Natural killer cell (primary cell): ENCODE results near the gene TGFBI. TPM values are rescaled to one million over a fixed set of nuclear protein-coding genes. Genes with fewer than 3 reads are reported as not detected.

Source experiments
- ATAC-seq, 3 donors: fragments of 150-1000 bp in 2 of 3; fragments of 200-7000 bp in 1 of 3; cut with Tn5 transposase; 1 replicate in 1 of 3; 2 replicates in 2 of 3; pipeline ENCODE4 v1.10.0; 2021; ENCODE audit warnings: mild to moderate bottlenecking in 2 of 3, moderate library complexity in 2 of 3
- DNase-seq, 2 donors: peaks; one replicate each; pipeline versions ENCODE4 v3.0.0 to v3.0.0-alpha.2; 2013 to 2021; ENCODE audit warnings: mixed read lengths in 1 of 2
- H3K27ac ChIP-seq: one replicate; pipeline ENCODE4 v1.5.1; 2013; ENCODE audit warnings: mild to moderate bottlenecking, low read length
- H3K27me3 ChIP-seq: one replicate; pipeline ENCODE4 v1.6.1; 2013; ENCODE audit warnings: low read length; ENCODE audit not compliant: control insufficient read depth, insufficient read depth
- H3K36me3 ChIP-seq: one replicate; pipeline ENCODE4 v1.6.1; 2013; ENCODE audit warnings: low read length; ENCODE audit not compliant: control insufficient read depth, insufficient read depth
- H3K4me1 ChIP-seq: one replicate; pipeline ENCODE4 v1.6.1; 2013; ENCODE audit warnings: low read length; ENCODE audit not compliant: control insufficient read depth, insufficient read depth
- H3K4me3 ChIP-seq: one replicate; pipeline ENCODE4 v1.5.1; 2013; ENCODE audit warnings: low read length
- H3K9me3 ChIP-seq: one replicate; pipeline ENCODE4 v1.6.1; 2013; ENCODE audit warnings: low read length; ENCODE audit not compliant: control insufficient read depth, insufficient read depth
- H3K27ac Mint-ChIP-seq, 2 donors: one replicate each; pipeline ENCODE4 v1.8.0; 2022; ENCODE audit warnings: mild to moderate bottlenecking in 2 of 2, mixed read lengths in 2 of 2, moderate library complexity in 1 of 2
- H3K27me3 Mint-ChIP-seq, 2 donors: one replicate each; pipeline ENCODE4 v1.8.0; 2022; ENCODE audit warnings: low read depth in 2 of 2, mixed read lengths in 2 of 2
- H3K36me3 Mint-ChIP-seq: one replicate; pipeline ENCODE4 v1.8.0; 2022; ENCODE audit warnings: mixed read lengths
- H3K4me1 Mint-ChIP-seq, 2 donors: one replicate each; pipeline ENCODE4 v1.8.0; 2022; ENCODE audit warnings: mixed read lengths in 2 of 2
- H3K4me3 Mint-ChIP-seq: one replicate; pipeline ENCODE4 v1.8.0; 2022; ENCODE audit warnings: mild to moderate bottlenecking, moderate library complexity, mixed read lengths
- H3K9me3 Mint-ChIP-seq, 2 donors: one replicate each; pipeline ENCODE4 v1.8.0; 2022; ENCODE audit warnings: mixed read lengths in 2 of 2
- WGBS: methylation state at CpG from one replicate; pipeline ENCODE4 v1.1.7; 2013; ENCODE audit warnings: missing lambda C conversion rate; ENCODE audit not compliant: insufficient coverage; 5-methylcytosine and 5-hydroxymethylcytosine counted together
- intact Hi-C: fragments of 100-400 bp; cut with micrococcal nuclease; formaldehyde crosslinking; loops from one replicate; pipeline ENCODE4 v1.14.2; 2022
- total RNA-seq, 4 donors: library from RNA; stranded (reverse); fragments of 120-200 nt in 1 of 4; gene quantifications; one replicate each; pipeline versions ENCODE4 v1.2.3 to v1.2.4, GENCODE V29; 2013 to 2022
- TF ChIP-seq, protein P1 (sequence below): fragments of 200-600 bp; IDR thresholded peaks from one replicate; pipeline ENCODE4 v1.8.0; 2022; ENCODE audit warnings: antibody characterized with exemption

Gene TGFBI
- total RNA-seq, 3 donors from 2014 or later (not counting 1 experiment from before 2014, with no cell fraction given) = 6.7 to 19.6 (median 18.5) TPM

DNA sequence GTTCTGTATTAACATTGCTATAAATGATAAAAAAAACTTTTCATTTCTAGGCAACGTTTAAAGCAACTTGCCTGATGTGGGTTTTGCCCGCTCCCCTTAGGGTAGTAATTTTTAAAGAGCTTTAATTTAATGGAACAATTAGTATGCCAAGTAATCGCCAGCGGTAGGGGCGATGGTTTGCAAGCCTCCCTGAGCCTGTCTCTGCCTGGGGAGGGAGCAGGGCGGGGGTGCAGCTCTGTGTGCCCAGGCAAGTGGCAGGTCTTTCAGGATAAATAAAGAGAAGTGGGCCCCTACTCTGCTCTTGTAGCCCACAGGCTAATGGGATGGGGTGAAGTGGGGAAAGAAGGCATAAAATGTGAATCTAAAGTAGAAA lies 13.8 kb upstream of the TGFBI start:
- Mint-ChIP-seq H3K4me1 (peaks cover 5 to 6% of the 10 kb centered on the region in 2 donors), H3K9me3 (no peaks in the 10 kb centered on the region), H3K27ac (no peak overlapping the region), H3K36me3 (peaks cover 5% of the 10 kb centered on the region), H3K4me3 (no peak overlapping the region), H3K27me3 (peaks cover 23 to 57% of the 10 kb centered on the region in 2 donors)
- H3K27ac ChIP-seq = no peak overlapping the region
- TF ChIP-seq, protein P1, sequence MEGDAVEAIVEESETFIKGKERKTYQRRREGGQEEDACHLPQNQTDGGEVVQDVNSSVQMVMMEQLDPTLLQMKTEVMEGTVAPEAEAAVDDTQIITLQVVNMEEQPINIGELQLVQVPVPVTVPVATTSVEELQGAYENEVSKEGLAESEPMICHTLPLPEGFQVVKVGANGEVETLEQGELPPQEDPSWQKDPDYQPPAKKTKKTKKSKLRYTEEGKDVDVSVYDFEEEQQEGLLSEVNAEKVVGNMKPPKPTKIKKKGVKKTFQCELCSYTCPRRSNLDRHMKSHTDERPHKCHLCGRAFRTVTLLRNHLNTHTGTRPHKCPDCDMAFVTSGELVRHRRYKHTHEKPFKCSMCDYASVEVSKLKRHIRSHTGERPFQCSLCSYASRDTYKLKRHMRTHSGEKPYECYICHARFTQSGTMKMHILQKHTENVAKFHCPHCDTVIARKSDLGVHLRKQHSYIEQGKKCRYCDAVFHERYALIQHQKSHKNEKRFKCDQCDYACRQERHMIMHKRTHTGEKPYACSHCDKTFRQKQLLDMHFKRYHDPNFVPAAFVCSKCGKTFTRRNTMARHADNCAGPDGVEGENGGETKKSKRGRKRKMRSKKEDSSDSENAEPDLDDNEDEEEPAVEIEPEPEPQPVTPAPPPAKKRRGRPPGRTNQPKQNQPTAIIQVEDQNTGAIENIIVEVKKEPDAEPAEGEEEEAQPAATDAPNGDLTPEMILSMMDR = no peak
- H3K9me3 ChIP-seq = no peaks in the 10 kb centered on the region
- H3K27me3 ChIP-seq = no peaks in the 10 kb centered on the region
- 92% methylated on average over 6 of the region's 6 CpGs for WGBS
- no peak overlapping the region for H3K4me3 ChIP-seq
- no peaks in the 10 kb centered on the region for H3K36me3 ChIP-seq
- intact Hi-C loops = no loop called here
- ATAC-seq = no peak
- H3K4me1 ChIP-seq = no peaks in the 10 kb centered on the region
- no peak for DNase-seq

DNA sequence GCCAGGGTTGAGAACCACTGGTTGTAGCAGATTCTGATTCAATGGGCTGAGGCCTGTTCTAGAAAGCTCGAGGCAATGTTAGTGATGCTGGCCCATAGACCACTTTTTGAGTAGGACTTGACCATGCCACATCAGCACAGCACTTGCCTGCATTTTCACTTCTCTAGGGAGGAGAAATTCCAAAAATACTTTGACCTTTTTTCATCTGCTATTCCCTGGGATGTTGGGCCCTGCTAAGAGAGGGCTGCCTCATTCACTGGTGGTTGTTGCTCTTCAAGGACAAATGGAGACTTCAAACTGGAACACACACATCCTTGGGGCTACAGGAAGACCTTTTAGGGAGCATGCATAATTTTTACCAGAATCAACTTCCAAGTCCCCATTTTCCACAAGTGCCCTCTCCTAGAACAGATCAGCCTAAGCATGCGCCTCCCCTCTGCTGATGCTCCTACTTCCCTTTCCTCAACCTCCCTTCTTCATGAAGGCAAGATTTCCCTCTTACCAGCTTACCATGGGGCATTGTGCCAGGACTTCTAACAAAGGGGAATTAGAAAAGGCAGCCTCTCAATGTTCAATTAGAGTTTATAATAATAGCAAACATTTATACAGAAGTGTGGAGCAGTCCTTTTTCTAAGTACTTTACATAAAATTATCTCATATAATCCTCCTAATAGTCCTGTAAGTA lies 12.7 kb upstream of the TGFBI start:
- intact Hi-C loops = no loop called here
- no peak for DNase-seq
- TF ChIP-seq, protein P1 = no peak
- ATAC-seq = no peak
- H3K36me3 ChIP-seq = no peaks in the 10 kb centered on the region
- H3K27ac Mint-ChIP-seq = no peak overlapping the region
- WGBS = 96% methylated on average over 2 of the region's 2 CpGs
- peaks cover 17 to 59% of the 10 kb centered on the region in 2 donors for H3K27me3 Mint-ChIP-seq
- no peak overlapping the region for H3K4me3 Mint-ChIP-seq
- no peak overlapping the region for H3K27ac ChIP-seq
- H3K36me3 Mint-ChIP-seq = peaks cover 5% of the 10 kb centered on the region
- H3K4me1 ChIP-seq = no peaks in the 10 kb centered on the region
- H3K9me3 Mint-ChIP-seq = no peaks in the 10 kb centered on the region
- no peaks in the 10 kb centered on the region for H3K9me3 ChIP-seq
- peaks cover 5 to 6% of the 10 kb centered on the region in 2 donors for H3K4me1 Mint-ChIP-seq
- no peak overlapping the region for H3K4me3 ChIP-seq
- no peaks in the 10 kb centered on the region for H3K27me3 ChIP-seq

DNA sequence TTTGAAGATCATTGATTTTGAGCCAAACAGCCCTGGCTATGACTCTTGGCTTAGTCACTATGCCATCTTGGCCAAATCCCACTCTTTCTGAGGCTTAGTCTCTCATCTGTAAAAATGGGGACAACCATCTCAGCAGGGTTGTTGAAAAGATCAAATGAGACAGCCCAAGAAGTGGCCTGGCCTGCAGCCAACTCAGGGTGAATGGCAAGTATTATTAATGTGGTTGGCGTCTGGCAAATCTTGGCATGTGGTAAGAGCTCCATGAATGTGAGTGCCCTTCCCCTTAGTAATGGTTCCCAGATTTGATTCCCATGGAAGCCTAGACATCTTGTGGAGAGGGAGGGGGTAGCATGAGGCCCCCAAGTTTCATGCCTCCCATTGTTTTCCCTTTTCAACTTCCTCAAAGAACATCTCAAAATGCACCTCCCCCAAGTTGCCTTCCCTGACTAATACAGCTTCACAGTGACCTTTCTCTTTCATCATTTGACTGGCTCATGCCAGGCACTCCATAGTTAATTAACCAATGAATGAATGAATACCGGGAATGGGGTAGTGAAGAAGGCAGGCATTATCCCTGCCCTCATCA lies 11.8 kb upstream of the TGFBI start:
- intact Hi-C loops = no loop called here
- Mint-ChIP-seq H3K9me3 (no peaks in the 10 kb centered on the region), H3K4me3 (no peak overlapping the region), H3K36me3 (peaks cover 4% of the 10 kb centered on the region), H3K4me1 (peaks cover 5% of the 10 kb centered on the region in 2 donors), H3K27me3 (peaks cover 15 to 51% of the 10 kb centered on the region in 2 donors), H3K27ac (no peak overlapping the region)
- H3K27me3 ChIP-seq = no peaks in the 10 kb centered on the region
- no peaks in the 10 kb centered on the region for H3K9me3 ChIP-seq
- TF ChIP-seq, protein P1 = no peak
- DNase-seq = no peak
- 78% methylated on average over 2 of the region's 2 CpGs for WGBS
- no peaks in the 10 kb centered on the region for H3K36me3 ChIP-seq
- no peaks in the 10 kb centered on the region for H3K4me1 ChIP-seq
- no peak overlapping the region for H3K27ac ChIP-seq
- no peak overlapping the region for H3K4me3 ChIP-seq
- ATAC-seq = no peak
